Right lobe of liver (tissue), 6 donors: ENCODE results near the gene EPHA1. TPM values are rescaled to one million over a fixed set of nuclear protein-coding genes. Genes with fewer than 3 reads are reported as not detected.

Experiments
- ATAC-seq, 4 donors: fragments of 200-7000 bp; cut with Tn5 transposase; one replicate each; pipeline ENCODE4 v1.9.1; 2020; ENCODE audit warnings: mild to moderate bottlenecking in 4 of 4, moderate library complexity in 4 of 4
- DNase-seq, 3 donors: peaks; one replicate each; pipeline ENCODE4 v3.0.0-alpha.2; 2020
- H3K27ac ChIP-seq, 3 donors: fragments of 200-600 bp; one replicate each; pipeline ENCODE4 v1.8.0; 2022
- H3K27me3 ChIP-seq, 2 donors: fragments of 200-600 bp; one replicate each; pipeline ENCODE4 v1.8.0; 2022
- H3K36me3 ChIP-seq, 4 donors: fragments of 200-600 bp; sonication (generic) in 1 of 4; one replicate each; pipeline versions ENCODE4 v1.5.1 to v1.8.0; 2017 to 2022; ENCODE audit warnings: control low read depth in 1 of 4
- H3K4me1 ChIP-seq, 4 donors: fragments of 200-600 bp; sonication (generic) in 1 of 4; one replicate each; pipeline versions ENCODE4 v1.5.1 to v1.8.0; 2017 to 2022; ENCODE audit warnings: control low read depth in 1 of 4
- H3K4me3 ChIP-seq, 3 donors: fragments of 200-600 bp; one replicate each; pipeline ENCODE4 v1.8.0; 2022
- H3K9me3 ChIP-seq, 4 donors: fragments of 200-600 bp; sonication (generic) in 1 of 4; one replicate each; pipeline versions ENCODE4 v1.5.1 to v1.8.0; 2017 to 2022; ENCODE audit warnings: control low read depth in 1 of 4
- POLR2A ChIP-seq: fragments of 450-650 bp; IDR thresholded peaks from one replicate; pipeline ENCODE4 v1.6.1; 2017; ENCODE audit warnings: antibody characterized with exemption, mild to moderate bottlenecking
- WGBS: methylation state at CpG from one replicate; pipeline ENCODE4 v1.1.6; 2018; ENCODE audit warnings: low coverage, low lambda C conversion rate; ENCODE audit not compliant: insufficient coverage; ENCODE audit errors: missing lambda C conversion rate; 5-methylcytosine and 5-hydroxymethylcytosine counted together
- intact Hi-C, 2 donors: fragments of 100-400 bp; cut with DNase I; formaldehyde crosslinking; loops; one replicate each; pipeline versions ENCODE4 v1.11.2 to v1.14.1; 2022
- microRNA-seq, 2 donors: library from miRNA; unstranded; fragments of <30 nt; microRNA quantifications; one replicate each; pipeline ENCODE4, GENCODE V29; 2019 to 2020
- small RNA-seq, 2 experiments: library from RNA; depleted of rRNA; stranded (forward); fragments of <200 nt; gene quantifications; one replicate each; pipeline ENCODE3, GENCODE V24; 2016
- total RNA-seq, 6 experiments: library from RNA; depleted of rRNA in 2 of 6; stranded (reverse); fragments of >200 nt in 2 of 6; fragmentation: NEBNext Ultra II Directional in 3 of 6; extraction: Animal tissue kit (Norgen Biotek cat#: 25700) in 3 of 6; gene quantifications; one replicate each; pipeline versions ENCODE4 v1.1.0 to v1.2.4, GENCODE V29; 2016 to 2023
- TF ChIP-seq, protein P1 (sequence below), 4 donors: fragments of 200-600 bp in 3 of 4; fragments of 450-650 bp in 1 of 4; IDR thresholded peaks; one replicate each; pipeline versions ENCODE4 v1.5.1 to v1.8.0; 2016 to 2022; ENCODE audit warnings: antibody characterized with exemption in 4 of 4, mild to moderate bottlenecking in 2 of 4
- donor health status: DM: no; HTN: yes; CAD: no.
- donor health status: DM: no; HTN: no; CAD: no.
- donor health status: DM: no; HTN: no; CAD: no.
- donor health status: DM: no; HTN: yes; CAD: no.
- donor health status: DM: no; HTN: yes; CAD: no.

Gene EPHA1
- total RNA-seq, 6 experiments from 2014 or later = 12.6 to 41.3 (median 16.5) TPM

DNA sequence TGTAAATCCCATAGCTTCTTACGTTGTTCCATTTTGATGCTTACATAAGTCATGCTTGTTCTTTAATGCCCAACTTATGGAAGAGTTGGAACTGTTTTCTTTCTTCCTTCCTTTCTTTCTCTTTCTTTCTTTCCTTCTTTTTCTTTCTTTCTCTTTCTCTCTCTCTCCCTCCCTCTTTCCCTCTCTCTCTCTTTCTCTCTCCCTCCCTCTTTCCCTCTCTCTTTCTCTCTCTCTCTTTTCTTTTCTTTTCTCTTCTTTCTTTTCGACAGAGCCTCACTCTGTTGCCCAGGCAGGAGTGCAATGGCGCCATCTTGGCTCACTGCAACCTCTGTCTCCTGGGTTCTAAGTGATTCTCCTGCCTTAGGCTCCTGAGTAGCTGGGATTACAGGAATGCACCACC lies 65.1 kb downstream of the EPHA1 start:
- ATAC-seq = no peak
- Histone ChIP-seq H3K4me1 (no peaks in the 10 kb centered on the region), H3K36me3 (no peaks in the 10 kb centered on the region), H3K9me3 (no peaks in the 10 kb centered on the region), H3K27me3 (no peaks in the 10 kb centered on the region), H3K4me3 (no peak overlapping the region), H3K27ac (no peak overlapping the region)
- 94% methylated on average over 3 of the region's 3 CpGs for WGBS
- intact Hi-C loops = no loop called here
- DNase-seq = no peak
- TF ChIP-seq, protein P1, sequence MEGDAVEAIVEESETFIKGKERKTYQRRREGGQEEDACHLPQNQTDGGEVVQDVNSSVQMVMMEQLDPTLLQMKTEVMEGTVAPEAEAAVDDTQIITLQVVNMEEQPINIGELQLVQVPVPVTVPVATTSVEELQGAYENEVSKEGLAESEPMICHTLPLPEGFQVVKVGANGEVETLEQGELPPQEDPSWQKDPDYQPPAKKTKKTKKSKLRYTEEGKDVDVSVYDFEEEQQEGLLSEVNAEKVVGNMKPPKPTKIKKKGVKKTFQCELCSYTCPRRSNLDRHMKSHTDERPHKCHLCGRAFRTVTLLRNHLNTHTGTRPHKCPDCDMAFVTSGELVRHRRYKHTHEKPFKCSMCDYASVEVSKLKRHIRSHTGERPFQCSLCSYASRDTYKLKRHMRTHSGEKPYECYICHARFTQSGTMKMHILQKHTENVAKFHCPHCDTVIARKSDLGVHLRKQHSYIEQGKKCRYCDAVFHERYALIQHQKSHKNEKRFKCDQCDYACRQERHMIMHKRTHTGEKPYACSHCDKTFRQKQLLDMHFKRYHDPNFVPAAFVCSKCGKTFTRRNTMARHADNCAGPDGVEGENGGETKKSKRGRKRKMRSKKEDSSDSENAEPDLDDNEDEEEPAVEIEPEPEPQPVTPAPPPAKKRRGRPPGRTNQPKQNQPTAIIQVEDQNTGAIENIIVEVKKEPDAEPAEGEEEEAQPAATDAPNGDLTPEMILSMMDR (IDR thresholded peaks at IDR 0.05) = no peak
- no peak for TF ChIP-seq POLR2A

DNA sequence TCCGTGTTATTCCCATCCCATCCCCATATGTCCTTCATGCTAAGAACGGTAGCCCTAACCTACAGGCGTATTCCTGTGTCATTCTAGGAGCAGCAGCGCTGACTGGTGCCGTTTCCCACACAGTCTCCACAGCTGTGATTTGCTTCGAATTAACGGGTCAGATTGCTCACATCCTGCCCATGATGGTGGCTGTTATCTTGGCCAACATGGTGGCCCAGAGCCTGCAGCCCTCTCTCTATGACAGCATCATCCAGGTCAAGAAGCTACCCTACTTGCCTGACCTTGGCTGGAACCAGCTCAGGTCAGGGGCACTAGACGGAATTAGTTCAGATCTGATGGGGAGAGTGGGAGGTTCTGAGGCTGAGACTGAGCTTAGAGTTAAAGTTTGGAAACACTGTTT lies 66.8 kb downstream of the EPHA1 start:
- Histone ChIP-seq H3K9me3 (no peaks in the 10 kb centered on the region), H3K27ac (no peak overlapping the region), H3K4me1 (no peaks in the 10 kb centered on the region), H3K27me3 (no peaks in the 10 kb centered on the region), H3K4me3 (no peak overlapping the region), H3K36me3 (no peaks in the 10 kb centered on the region)
- WGBS = 94% methylated on average over 8 of the region's 8 CpGs
- intact Hi-C loops = no loop called here
- TF ChIP-seq, protein P1 (IDR thresholded peaks at IDR 0.05) = no peak
- TF ChIP-seq POLR2A = no peak
- DNase-seq (no peak), ATAC-seq (no peak)

Small RNA genes lying within 50 kb of the gene (microRNA-seq; reads per million reads assigned to microRNA genes)
- gene MIR6892 = 0 to 0.58 reads per million in 2 donors

Small RNA genes lying within 50 kb of the gene (small RNA-seq; reads per million reads assigned to genes)
- 0.39 to 1.5 reads per million in 2 experiments for gene MIR6892

Other genes starting within 250 kb of the EPHA1 start
- gene TAS2R39, start 225.4 kb downstream of the EPHA1 start, total RNA-seq = not detected
- gene TAS2R40, start 186.8 kb downstream of the EPHA1 start, total RNA-seq = not detected
- gene GSTK1, start 145.4 kb downstream of the EPHA1 start, total RNA-seq = 100 to 1,000 TPM; 209 to 315 (median 257) TPM
- gene TMEM139, start 123.9 kb downstream of the EPHA1 start, total RNA-seq = 10 to 100 TPM in 5 of 6 experiments, 1 to 10 TPM in 1; 7.0 to 20.8 (median 14.8) TPM
- gene CASP2, start 120.5 kb downstream of the EPHA1 start, total RNA-seq = 1 to 10 TPM; 5.3 to 8.7 (median 6.7) TPM
- gene CLCN1, start 92.7 kb downstream of the EPHA1 start, total RNA-seq = not detected
- gene FAM131B, start 46.1 kb downstream of the EPHA1 start, total RNA-seq = under 1 TPM; 0.05 to 0.51 (median 0.14) TPM
- gene ZYX, start 27.5 kb downstream of the EPHA1 start, total RNA-seq = 100 to 1,000 TPM in 1 of 6 experiments, 10 to 100 TPM in 5; 29.7 to 129 (median 43.6) TPM
- under 1 TPM in 1 of 6 experiments, not detected in 5; 0.35 TPM for gene TAS2R60, start 34.6 kb upstream of the EPHA1 start, total RNA-seq
- gene TAS2R41, start 69.0 kb upstream of the EPHA1 start, total RNA-seq = not detected
- gene CTAGE15, start 162.9 kb upstream of the EPHA1 start, total RNA-seq = under 1 TPM in 4 of 6 experiments, not detected in 2; 0.22 to 0.44 (median 0.36) TPM
- gene TCAF2, start 212.1 kb upstream of the EPHA1 start, total RNA-seq = 1 to 10 TPM; 2.2 to 8.0 (median 6.0) TPM